ENCODE measurements around the gene MORN1. TPM values are rescaled to one million over a fixed set of nuclear protein-coding genes. Genes with fewer than 3 reads are reported as not detected.

Gene MORN1
- total and polyA plus RNA-seq, 2 of the 4 experiments (the other 2 are of a cell fraction), result 3.0 to 4.2 TPM

DNA sequence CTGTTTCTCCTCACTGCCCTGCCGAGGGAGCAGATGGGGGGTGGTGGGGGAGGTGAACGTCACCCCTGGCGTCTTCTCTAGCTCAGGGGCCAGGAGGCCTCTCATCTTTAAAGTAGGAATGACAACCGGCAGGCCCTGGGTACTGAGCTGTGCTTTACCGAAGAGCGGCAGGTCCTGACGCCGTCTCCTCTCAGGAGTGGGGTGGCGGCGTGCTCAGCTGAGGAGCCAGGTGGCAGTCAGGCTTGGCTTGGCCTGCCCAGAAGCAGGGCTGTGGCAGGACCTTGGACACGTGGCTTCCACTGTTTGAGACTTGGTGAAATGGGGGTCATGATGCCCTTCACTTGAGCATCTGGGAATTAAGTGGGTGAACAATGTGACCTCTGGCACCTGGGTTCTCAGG is 3.4 kb upstream of the MORN1 start:
- peaks cover 60% of the 10 kb centered on the region for H4K20me1 ChIP-seq (ENCODE audit: insufficient read depth, low read length)
- peaks cover 21 to 77% of the 10 kb centered on the region in 2 experiments for H3K79me1 ChIP-seq (ENCODE audit: low read depth in 1 of 2, low read length in 2 of 2)
- DNase-seq (no peak), ATAC-seq (ENCODE audit: low read depth) (no peak)
- H3K56ac ChIP-seq (ENCODE audit: extremely low read depth, insufficient read depth, low read length), result no peak overlapping the region
- dilution Hi-C loops (cut with HindIII; ENCODE audit: low sequenced_read_pairs, unreplicated experiment) (no loop called here), in situ Hi-C loops (cut with MboI; ENCODE audit: low sequenced_read_pairs) (no loop called here), intact Hi-C loops (cut with micrococcal nuclease) (no loop called here)
- no peak overlapping the region for H2BK120ac ChIP-seq (ENCODE audit: low read depth, low read length)
- peaks cover 5% of the 10 kb centered on the region for H3K4me1 ChIP-seq (ENCODE audit: control insufficient read depth, insufficient read depth, low read length)
- no peak overlapping the region for H4K8ac ChIP-seq (ENCODE audit: low read depth in 2 of 2, low read length in 2 of 2)
- H3K4me3 ChIP-seq (ENCODE audit: insufficient read depth, low read depth, low read length), result no peak overlapping the region
- no peak overlapping the region for H4K5ac ChIP-seq (ENCODE audit: low read depth, low read length)
- no peak overlapping the region for H4K91ac ChIP-seq (ENCODE audit: insufficient read depth, low read depth, low read length)
- no peak overlapping the region for H3K18ac ChIP-seq (ENCODE audit: low read depth, low read length)
- H3K27ac ChIP-seq (ENCODE audit: insufficient read depth, low read length), result no peak overlapping the region
- POLR2A ChIA-PET (ENCODE audit: unreplicated experiment), result no interaction called here
- peaks cover 54% of the 10 kb centered on the region for H3K36me3 ChIP-seq (ENCODE audit: control insufficient read depth, insufficient read depth, low read length)
- H3K9me1 ChIP-seq (ENCODE audit: insufficient read depth, low read length), result peaks cover 10% of the 10 kb centered on the region
- H3K4me2 ChIP-seq (ENCODE audit: low read depth, low read length), result no peak overlapping the region
- no peak overlapping the region for H3K9ac ChIP-seq (ENCODE audit: low read depth, low read length)
- no peak overlapping the region for H2BK15ac ChIP-seq (ENCODE audit: low read depth, low read length)
- H3K4ac ChIP-seq (ENCODE audit: low read depth, low read length), result no peak overlapping the region
- H2AK9ac ChIP-seq (replicated peaks; ENCODE audit: low read depth, low read length, poor library complexity), result peak overlapping the region; percentile 39
- TF ChIP-seq POLR2A (IDR thresholded peaks at IDR 0.05; ENCODE audit: low read depth, low read length) (no peak), MAZ (IDR thresholded peaks at IDR 0.05; ENCODE audit: borderline replicate concordance, low read depth, low read length) (no peak), NFE2L2 (IDR thresholded peaks at IDR 0.05; ENCODE audit: low read depth, low read length) (no peak), FOS (IDR thresholded peaks at IDR 0.05; ENCODE audit: low read depth, low read length) (no peak), MAFK (IDR thresholded peaks at IDR 0.05; ENCODE audit: low read depth, low read length) (no peak), RFX5 (IDR thresholded peaks at IDR 0.05; ENCODE audit: low read depth, low read length) (no peak), BHLHE40 (IDR thresholded peaks at IDR 0.05; ENCODE audit: low read depth, low read length) (no peak), CHD1 (IDR thresholded peaks at IDR 0.05; ENCODE audit: low read depth, low read length) (no peak), SMC3 (IDR thresholded peaks at IDR 0.05; ENCODE audit: low read depth, low read length) (no peak), MXI1 (IDR thresholded peaks at IDR 0.05; ENCODE audit: borderline replicate concordance, low read depth, low read length) (no peak), CEBPB (IDR thresholded peaks at IDR 0.05; ENCODE audit: low read depth, low read length) (no peak), RCOR1 (IDR thresholded peaks at IDR 0.05; ENCODE audit: insufficient replicate concordance, low read length) (no peak), RAD21 (IDR thresholded peaks at IDR 0.05; ENCODE audit: low read length) (no peak)
- TF ChIP-seq, protein P1, sequence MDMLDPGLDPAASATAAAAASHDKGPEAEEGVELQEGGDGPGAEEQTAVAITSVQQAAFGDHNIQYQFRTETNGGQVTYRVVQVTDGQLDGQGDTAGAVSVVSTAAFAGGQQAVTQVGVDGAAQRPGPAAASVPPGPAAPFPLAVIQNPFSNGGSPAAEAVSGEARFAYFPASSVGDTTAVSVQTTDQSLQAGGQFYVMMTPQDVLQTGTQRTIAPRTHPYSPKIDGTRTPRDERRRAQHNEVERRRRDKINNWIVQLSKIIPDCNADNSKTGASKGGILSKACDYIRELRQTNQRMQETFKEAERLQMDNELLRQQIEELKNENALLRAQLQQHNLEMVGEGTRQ (IDR thresholded peaks at IDR 0.05; ENCODE audit: low read depth, low read length), result no peak
- TF ChIP-seq, protein P2, sequence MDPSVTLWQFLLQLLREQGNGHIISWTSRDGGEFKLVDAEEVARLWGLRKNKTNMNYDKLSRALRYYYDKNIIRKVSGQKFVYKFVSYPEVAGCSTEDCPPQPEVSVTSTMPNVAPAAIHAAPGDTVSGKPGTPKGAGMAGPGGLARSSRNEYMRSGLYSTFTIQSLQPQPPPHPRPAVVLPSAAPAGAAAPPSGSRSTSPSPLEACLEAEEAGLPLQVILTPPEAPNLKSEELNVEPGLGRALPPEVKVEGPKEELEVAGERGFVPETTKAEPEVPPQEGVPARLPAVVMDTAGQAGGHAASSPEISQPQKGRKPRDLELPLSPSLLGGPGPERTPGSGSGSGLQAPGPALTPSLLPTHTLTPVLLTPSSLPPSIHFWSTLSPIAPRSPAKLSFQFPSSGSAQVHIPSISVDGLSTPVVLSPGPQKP (IDR thresholded peaks at IDR 0.05; ENCODE audit: borderline replicate concordance, low read depth, low read length), result no peak
- TF ChIP-seq, protein P3, sequence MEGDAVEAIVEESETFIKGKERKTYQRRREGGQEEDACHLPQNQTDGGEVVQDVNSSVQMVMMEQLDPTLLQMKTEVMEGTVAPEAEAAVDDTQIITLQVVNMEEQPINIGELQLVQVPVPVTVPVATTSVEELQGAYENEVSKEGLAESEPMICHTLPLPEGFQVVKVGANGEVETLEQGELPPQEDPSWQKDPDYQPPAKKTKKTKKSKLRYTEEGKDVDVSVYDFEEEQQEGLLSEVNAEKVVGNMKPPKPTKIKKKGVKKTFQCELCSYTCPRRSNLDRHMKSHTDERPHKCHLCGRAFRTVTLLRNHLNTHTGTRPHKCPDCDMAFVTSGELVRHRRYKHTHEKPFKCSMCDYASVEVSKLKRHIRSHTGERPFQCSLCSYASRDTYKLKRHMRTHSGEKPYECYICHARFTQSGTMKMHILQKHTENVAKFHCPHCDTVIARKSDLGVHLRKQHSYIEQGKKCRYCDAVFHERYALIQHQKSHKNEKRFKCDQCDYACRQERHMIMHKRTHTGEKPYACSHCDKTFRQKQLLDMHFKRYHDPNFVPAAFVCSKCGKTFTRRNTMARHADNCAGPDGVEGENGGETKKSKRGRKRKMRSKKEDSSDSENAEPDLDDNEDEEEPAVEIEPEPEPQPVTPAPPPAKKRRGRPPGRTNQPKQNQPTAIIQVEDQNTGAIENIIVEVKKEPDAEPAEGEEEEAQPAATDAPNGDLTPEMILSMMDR (conservative IDR thresholded peaks at IDR 0.05; ENCODE audit: low read depth, low read length), result no peak
- BruUV-seq (replicated peaks), result no TSS peak
- no peak overlapping the region for H2BK20ac ChIP-seq (ENCODE audit: low read depth, low read length)
- H2AK5ac ChIP-seq (ENCODE audit: low read depth, low read length), result no peak overlapping the region
- no peaks in the 10 kb centered on the region for H3K9me3 ChIP-seq (ENCODE audit: control insufficient read depth, insufficient read depth, low read length)
- WGBS, 2 experiments (ENCODE audit: extremely low coverage in 2 of 2, insufficient read length in 1 of 2), result 95% methylated on average over 4 of the region's 11 CpGs; no CpG with 5 or more reads in 1 of the 2 experiments
- H3K23ac ChIP-seq (ENCODE audit: low read depth, low read length), result peak overlapping the region; percentile 1
- no peak overlapping the region for H2BK5ac ChIP-seq (ENCODE audit: low read depth, low read length, poor library complexity, severe bottlenecking)
- H3K27me3 ChIP-seq (ENCODE audit: control insufficient read depth, insufficient read depth, low read length), result no peaks in the 10 kb centered on the region
- no peak overlapping the region for H3K14ac ChIP-seq (replicated peaks; ENCODE audit: low read depth, low read length)
- CTCF ChIA-PET, result no interaction called here
- H2AFZ ChIP-seq (replicated peaks; ENCODE audit: low read length, poor library complexity), result no peak overlapping the region

Measured in IMR-90 (cell line).